Stimulated activated CD4-positive, alpha-beta T cell treated with anti-CD3 and anti-CD28 coated beads, Interleukin-12 subunit alpha, Interleukin-12 subunit beta, amount 100 ng/mL, for 4 hours (primary cell): ENCODE data around the gene CIPC.
A peak's percentile ranks its signal among the peaks of the same experiment; 100 is the strongest.

ENCODE experiments used
- DNase-seq: peaks from one replicate; pipeline ENCODE4 v3.0.0-alpha.2; 2020

The CIPC gene

GRCh38 chr14:77104393-77104792 lies 6.3 kb downstream of the CIPC start:
- DNase-seq, result no peak

- no peak for DNase-seq
These were observed 7.3 kb downstream of the CIPC start for GRCh38 chr14:77105145-77105939.

- no peak for DNase-seq
These were observed 8.6 kb downstream of the CIPC start for GRCh38 chr14:77106666-77107065.

- no peak for DNase-seq
These were observed 9.2 kb downstream of the CIPC start for GRCh38 chr14:77107228-77107627.

- no peak for DNase-seq
These were observed 10.7 kb downstream of the CIPC start for GRCh38 chr14:77108753-77109152.

GRCh38 chr14:77109656-77110055 lies 11.6 kb downstream of the CIPC start:
- no peak for DNase-seq

GRCh38 chr14:77110286-77110685 lies 12.2 kb downstream of the CIPC start:
- no peak for DNase-seq

- no peak for DNase-seq
These were observed 13.0 kb downstream of the CIPC start for GRCh38 chr14:77111021-77111420.

GRCh38 chr14:77113644-77114043 lies 15.6 kb downstream of the CIPC start:
- DNase-seq, result no peak

GRCh38 chr14:77114609-77115008 lies 16.6 kb downstream of the CIPC start:
- no peak for DNase-seq

GRCh38 chr14:77116172-77116817 lies 18.2 kb downstream of the CIPC start:
- DNase-seq, result no peak

GRCh38 chr14:77119851-77120250 lies 21.8 kb downstream of the CIPC start:
- DNase-seq, result no peak

- DNase-seq, result no peak
These were observed 23.0 kb downstream of the CIPC start for GRCh38 chr14:77120771-77121743.

- no peak for DNase-seq
These were observed 24.6 kb downstream of the CIPC start for GRCh38 chr14:77122526-77123125.

- DNase-seq, result no peak
These were observed 25.6 kb downstream of the CIPC start for GRCh38 chr14:77123381-77124325.

- DNase-seq, result peak; percentile 48
These were observed 26.6 kb downstream of the CIPC start for GRCh38 chr14:77124345-77125280.

GRCh38 chr14:77125281-77125801 lies 27.3 kb downstream of the CIPC start:
- no peak for DNase-seq

GRCh38 chr14:77125823-77126325 lies 27.8 kb downstream of the CIPC start:
- no peak for DNase-seq

GRCh38 chr14:77126461-77126990 lies 28.5 kb downstream of the CIPC start:
- DNase-seq, result no peak

- no peak for DNase-seq
These were observed 30.4 kb downstream of the CIPC start for GRCh38 chr14:77128414-77128891.
